Stimulated activated CD8-positive, alpha-beta memory T cell treated with anti-CD3 and anti-CD28 coated beads, Interleukin-15, amount 100 ng/mL, for 4 hours (primary cell): ENCODE results near the gene ZC3H18.

Experiments used
- DNase-seq, 2 donors: peaks; one replicate each; pipeline ENCODE4 v3.0.0-alpha.2; 2020; ENCODE audit warnings: low read depth in 2 of 2

ZC3H18 gene

GRCh38 chr16:88569985-88570690, at the start of gene ZC3H18:
Gene ZC3H18 (plus strand): TSS chr16:88570403. CDS start chr16:88577124, 6,721 bp downstream.
- DNase-seq = peak; percentile 90 to 98

GRCh38 chr16:88521674-88522073, 48.5 kb upstream of the ZC3H18 start:
- no peak for DNase-seq

GRCh38 chr16:88522276-88522949, 47.8 kb upstream of the ZC3H18 start:
- no peak for DNase-seq

GRCh38 chr16:88523309-88524161, 46.7 kb upstream of the ZC3H18 start:
- no peak for DNase-seq

GRCh38 chr16:88524274-88524972, 45.8 kb upstream of the ZC3H18 start:
- DNase-seq = no peak

GRCh38 chr16:88524973-88525662, 45.1 kb upstream of the ZC3H18 start:
- DNase-seq = no peak

- no peak for DNase-seq
Measured at GRCh38 chr16:88525663-88525990, 44.6 kb upstream of the ZC3H18 start.

- DNase-seq = no peak
Measured at GRCh38 chr16:88526008-88526905, 43.9 kb upstream of the ZC3H18 start.

- DNase-seq = no peak
Measured at GRCh38 chr16:88526906-88527185, 43.4 kb upstream of the ZC3H18 start.

GRCh38 chr16:88527186-88527936, 42.8 kb upstream of the ZC3H18 start:
- peak; percentile 16 to 36 for DNase-seq

- no peak for DNase-seq
Measured at GRCh38 chr16:88527937-88528743, 42.1 kb upstream of the ZC3H18 start.

GRCh38 chr16:88528902-88529318, 41.3 kb upstream of the ZC3H18 start:
- no peak for DNase-seq

GRCh38 chr16:88529596-88529995, 40.6 kb upstream of the ZC3H18 start:
- DNase-seq = no peak

GRCh38 chr16:88530051-88530857, 39.9 kb upstream of the ZC3H18 start:
- DNase-seq = no peak

GRCh38 chr16:88530858-88531203, 39.4 kb upstream of the ZC3H18 start:
- no peak for DNase-seq

- no peak for DNase-seq
Measured at GRCh38 chr16:88531346-88531745, 38.9 kb upstream of the ZC3H18 start.

GRCh38 chr16:88531931-88532433, 38.2 kb upstream of the ZC3H18 start:
- no peak for DNase-seq
